RWPE1 (cell line): ENCODE measurements around the gene ZFTA.

Experiments used
- CTCF ChIA-PET: fragments of 350-600 bp; sonication (Branson Sonifier 250); formaldehyde crosslinking; extraction: SDS; loops from one replicate; lab custom pipeline; 2021; lab: Yijun Ruan, JAX
- POLR2A ChIA-PET: fragments of 400-600 bp; formaldehyde crosslinking; extraction: SDS; loops from one replicate; lab custom pipeline; 2020; ENCODE audit warnings: antibody characterized with exemption; ENCODE audit not compliant: low non-redundant PET; lab: Yijun Ruan, JAX
- DNase-seq: peaks from one replicate; pipeline ENCODE4 v3.0.0; 2012; ENCODE audit warnings: low spot score
- H3K27ac ChIP-seq: fragments of 450-650 bp; 2 replicates; pipeline ENCODE4 v1.5.1; 2017
- TF ChIP-seq, protein P1 (sequence below): fragments of 450-650 bp; conservative IDR thresholded peaks from 2 replicates; pipeline ENCODE4 v1.5.1; 2017; ENCODE audit warnings: low read depth, mild to moderate bottlenecking

Gene ZFTA

DNA sequence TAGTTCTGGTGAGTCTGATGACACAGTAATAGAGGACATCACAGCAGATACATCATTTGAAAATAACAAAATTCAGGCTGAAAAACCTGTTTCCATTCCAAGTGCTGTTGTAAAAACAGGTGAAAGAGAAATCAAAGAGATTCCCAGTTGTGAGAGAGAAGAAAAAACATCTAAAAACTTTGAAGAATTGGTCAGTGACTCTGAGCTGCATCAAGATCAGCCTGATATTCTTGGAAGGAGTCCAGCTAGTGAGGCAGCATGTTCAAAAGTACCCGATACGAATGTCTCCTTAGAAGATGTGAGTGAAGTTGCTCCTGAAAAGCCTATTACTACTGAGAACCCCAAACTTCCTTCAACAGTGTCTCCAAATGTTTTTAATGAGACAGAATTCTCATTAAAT, 48.6 kb downstream of the ZFTA start:
- DNase-seq: no peak
- ChIA-PET CTCF (no interaction called here), POLR2A (no interaction called here)
- no peak overlapping the region for H3K27ac ChIP-seq
- TF ChIP-seq, protein P1, sequence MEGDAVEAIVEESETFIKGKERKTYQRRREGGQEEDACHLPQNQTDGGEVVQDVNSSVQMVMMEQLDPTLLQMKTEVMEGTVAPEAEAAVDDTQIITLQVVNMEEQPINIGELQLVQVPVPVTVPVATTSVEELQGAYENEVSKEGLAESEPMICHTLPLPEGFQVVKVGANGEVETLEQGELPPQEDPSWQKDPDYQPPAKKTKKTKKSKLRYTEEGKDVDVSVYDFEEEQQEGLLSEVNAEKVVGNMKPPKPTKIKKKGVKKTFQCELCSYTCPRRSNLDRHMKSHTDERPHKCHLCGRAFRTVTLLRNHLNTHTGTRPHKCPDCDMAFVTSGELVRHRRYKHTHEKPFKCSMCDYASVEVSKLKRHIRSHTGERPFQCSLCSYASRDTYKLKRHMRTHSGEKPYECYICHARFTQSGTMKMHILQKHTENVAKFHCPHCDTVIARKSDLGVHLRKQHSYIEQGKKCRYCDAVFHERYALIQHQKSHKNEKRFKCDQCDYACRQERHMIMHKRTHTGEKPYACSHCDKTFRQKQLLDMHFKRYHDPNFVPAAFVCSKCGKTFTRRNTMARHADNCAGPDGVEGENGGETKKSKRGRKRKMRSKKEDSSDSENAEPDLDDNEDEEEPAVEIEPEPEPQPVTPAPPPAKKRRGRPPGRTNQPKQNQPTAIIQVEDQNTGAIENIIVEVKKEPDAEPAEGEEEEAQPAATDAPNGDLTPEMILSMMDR: no peak

DNA sequence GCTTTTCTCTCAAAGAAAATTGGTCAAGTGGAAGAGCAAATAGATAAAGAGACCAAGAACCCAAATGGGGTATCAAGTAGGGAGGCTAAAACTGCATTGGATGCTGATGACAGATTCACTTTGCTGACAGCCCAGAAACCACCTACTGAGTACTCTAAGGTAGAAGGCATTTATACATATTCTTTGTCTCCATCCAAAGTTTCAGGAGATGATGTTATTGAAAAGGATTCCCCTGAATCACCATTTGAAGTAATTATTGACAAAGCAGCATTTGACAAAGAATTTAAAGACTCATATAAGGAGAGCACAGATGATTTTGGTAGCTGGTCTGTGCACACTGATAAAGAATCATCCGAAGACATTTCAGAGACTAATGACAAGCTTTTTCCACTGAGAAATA, 49.6 kb downstream of the ZFTA start:
- ChIA-PET POLR2A (no interaction called here), CTCF (no interaction called here)
- TF ChIP-seq, protein P1: no peak
- DNase-seq: no peak
- no peak overlapping the region for H3K27ac ChIP-seq
